GM19395 (cell line): Measurements from ENCODE around the gene ANK2.

Experiments used
- ATAC-seq: cut with Tn5 transposase; IDR thresholded peaks from one replicate; pipeline ENCODE4 v1.9.1; 2021; ENCODE audit warnings: mild to moderate bottlenecking, moderate library complexity; ENCODE audit not compliant: unreplicated experiment

ANK2 gene

GRCh38 chr4:113088050-113088449, 38.6 kb downstream of the ANK2 start:
- no peak for ATAC-seq

GRCh38 chr4:113090954-113091353, 41.5 kb downstream of the ANK2 start:
- no peak for ATAC-seq

- no peak for ATAC-seq
These were observed 44.9 kb downstream of the ANK2 start for GRCh38 chr4:113094331-113094730.

- ATAC-seq, result no peak
These were observed 45.3 kb downstream of the ANK2 start for GRCh38 chr4:113094802-113095201.

GRCh38 chr4:113101669-113102068, 52.2 kb downstream of the ANK2 start:
- ATAC-seq, result no peak

- no peak for ATAC-seq
These were observed 54.1 kb downstream of the ANK2 start for GRCh38 chr4:113103556-113103955.

GRCh38 chr4:113106108-113106507, 56.7 kb downstream of the ANK2 start:
- no peak for ATAC-seq

GRCh38 chr4:113109106-113109718, 59.8 kb downstream of the ANK2 start:
- ATAC-seq, result no peak

- ATAC-seq, result no peak
These were observed 63.0 kb downstream of the ANK2 start for GRCh38 chr4:113112338-113112978.

- ATAC-seq, result no peak
These were observed 63.7 kb downstream of the ANK2 start for GRCh38 chr4:113113151-113113550.

- no peak for ATAC-seq
These were observed 65.4 kb downstream of the ANK2 start for GRCh38 chr4:113114884-113115283.

GRCh38 chr4:113116414-113117357, 67.2 kb downstream of the ANK2 start:
- ATAC-seq, result no peak

GRCh38 chr4:113117358-113117702, 67.9 kb downstream of the ANK2 start:
- ATAC-seq, result no peak

GRCh38 chr4:113122066-113122465, 72.6 kb downstream of the ANK2 start:
- peak; percentile 71 for ATAC-seq

GRCh38 chr4:113125418-113125817, 76.0 kb downstream of the ANK2 start:
- no peak for ATAC-seq

GRCh38 chr4:113131136-113131535, 81.7 kb downstream of the ANK2 start:
- no peak for ATAC-seq

GRCh38 chr4:113131621-113132020, 82.2 kb downstream of the ANK2 start:
- ATAC-seq, result no peak

- peak; percentile 49 for ATAC-seq
These were observed 92.5 kb downstream of the ANK2 start for GRCh38 chr4:113141901-113142346.

GRCh38 chr4:113142351-113142750, 92.9 kb downstream of the ANK2 start:
- ATAC-seq, result no peak

GRCh38 chr4:113144091-113144490, 94.6 kb downstream of the ANK2 start:
- no peak for ATAC-seq

GRCh38 chr4:113145147-113145518, 95.7 kb downstream of the ANK2 start:
- no peak for ATAC-seq
